ENCODE data around the gene ITGA1.
A peak's percentile ranks its signal among the peaks of the same experiment; 100 is the strongest.
"Not testable (repeated sequence)": the region's sequence is repeated elsewhere in the genome, so short reads cannot be mapped to it uniquely, and the experiment has no call there.

The ITGA1 gene

GRCh38 chr5:52952483-52952882 is 164.8 kb downstream of the ITGA1 start:
- no peak overlapping the region for H3K27ac Mint-ChIP-seq
- no peaks in the 10 kb centered on the region for H3K9me3 Mint-ChIP-seq
- H3K36me3 Mint-ChIP-seq (ENCODE audit: low read depth), result no peaks in the 10 kb centered on the region
- H3K4me1 Mint-ChIP-seq (ENCODE audit: low read depth), result peaks cover 5% of the 10 kb centered on the region
- no peak overlapping the region for H3K4me3 Mint-ChIP-seq
- no peaks in the 10 kb centered on the region for H3K27me3 Mint-ChIP-seq (ENCODE audit: low read depth)

DNA sequence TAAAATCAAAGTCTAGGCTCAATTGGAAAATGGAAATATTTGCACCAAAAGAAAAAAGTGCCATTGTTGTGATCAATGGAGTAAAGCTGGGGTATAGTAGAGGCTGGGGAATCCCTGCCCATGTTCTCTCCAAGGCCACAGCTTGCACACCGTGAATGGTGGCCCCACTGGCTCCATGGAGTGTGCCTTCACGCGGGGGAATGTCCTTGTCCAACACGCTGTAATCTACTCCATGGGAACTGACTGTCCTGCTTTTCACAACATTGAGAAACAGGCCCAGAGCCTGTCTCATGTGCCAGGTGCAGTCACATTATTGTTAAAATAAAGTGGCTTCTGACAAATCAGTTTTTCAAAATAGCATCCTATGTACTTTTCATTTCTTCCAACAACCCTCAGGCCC is 168.3 kb downstream of the ITGA1 start:
- Mint-ChIP-seq H3K9me3 (no peaks in the 10 kb centered on the region), H3K4me1 (ENCODE audit: low read depth) (no peaks in the 10 kb centered on the region), H3K4me3 (no peak overlapping the region), H3K27ac (no peak overlapping the region), H3K36me3 (ENCODE audit: low read depth) (no peaks in the 10 kb centered on the region), H3K27me3 (ENCODE audit: low read depth) (peaks cover 9% of the 10 kb centered on the region)

DNA sequence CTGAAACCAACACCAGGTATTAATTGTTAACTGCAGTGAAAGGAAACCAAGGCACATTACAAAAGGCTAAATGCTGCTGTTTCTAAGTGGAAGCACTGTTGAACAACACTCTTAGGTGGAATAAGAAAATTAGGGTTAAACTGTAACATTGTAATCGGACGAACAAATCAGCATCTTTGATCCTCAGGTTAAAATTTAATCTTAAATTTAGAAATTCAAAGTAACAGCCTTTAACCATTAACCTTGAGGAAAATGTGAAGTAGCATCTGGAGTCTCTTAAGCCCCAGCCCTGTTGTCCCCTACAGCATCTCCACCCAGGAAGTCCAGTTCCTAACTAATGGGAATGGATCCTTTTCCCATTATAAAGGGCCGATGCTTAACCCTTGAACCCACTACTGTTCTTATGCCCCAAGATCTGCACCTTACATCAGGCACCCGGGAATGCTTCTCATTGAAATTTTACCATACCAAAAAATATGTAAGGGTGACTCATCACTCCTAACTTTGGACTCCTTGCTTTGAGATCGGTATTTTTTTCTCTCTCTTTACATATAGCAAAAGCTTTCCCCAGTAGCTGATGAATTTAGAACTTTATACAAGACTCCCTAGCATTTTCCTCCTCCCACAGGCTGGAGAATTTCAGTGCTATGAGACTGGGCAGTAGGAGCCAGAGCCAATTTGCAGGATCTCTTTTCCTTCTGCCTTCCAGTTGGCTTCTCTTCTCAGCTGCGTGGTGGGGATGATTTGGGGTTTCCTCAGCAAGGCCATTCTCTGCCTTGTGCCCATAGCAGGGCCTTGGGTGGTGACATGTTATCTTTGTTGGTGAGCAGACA is 169.4 kb downstream of the ITGA1 start:
- Mint-ChIP-seq H3K36me3 (ENCODE audit: low read depth) (no peaks in the 10 kb centered on the region), H3K9me3 (no peaks in the 10 kb centered on the region), H3K4me1 (ENCODE audit: low read depth) (no peaks in the 10 kb centered on the region), H3K27me3 (ENCODE audit: low read depth) (peaks cover 17% of the 10 kb centered on the region), H3K4me3 (no peak overlapping the region), H3K27ac (no peak overlapping the region)

GRCh38 chr5:52961274-52961681 is 173.6 kb downstream of the ITGA1 start:
- Mint-ChIP-seq H3K4me1 (ENCODE audit: low read depth) (no peaks in the 10 kb centered on the region), H3K27ac (no peak overlapping the region), H3K27me3 (ENCODE audit: low read depth) (peaks cover 24% of the 10 kb centered on the region), H3K4me3 (no peak overlapping the region), H3K9me3 (no peaks in the 10 kb centered on the region), H3K36me3 (ENCODE audit: low read depth) (no peaks in the 10 kb centered on the region)

GRCh38 chr5:52963636-52964035 is 175.9 kb downstream of the ITGA1 start:
- Mint-ChIP-seq H3K4me3 (no peak overlapping the region), H3K27ac (no peak overlapping the region), H3K9me3 (peaks cover 8% of the 10 kb centered on the region), H3K27me3 (ENCODE audit: low read depth) (peaks cover 40% of the 10 kb centered on the region), H3K4me1 (ENCODE audit: low read depth) (no peaks in the 10 kb centered on the region), H3K36me3 (ENCODE audit: low read depth) (no peaks in the 10 kb centered on the region)

- Mint-ChIP-seq H3K9me3 (peaks cover 11% of the 10 kb centered on the region), H3K4me3 (no peak overlapping the region), H3K36me3 (ENCODE audit: low read depth) (no peaks in the 10 kb centered on the region), H3K27me3 (ENCODE audit: low read depth) (peaks cover 45% of the 10 kb centered on the region), H3K27ac (no peak overlapping the region), H3K4me1 (ENCODE audit: low read depth) (no peaks in the 10 kb centered on the region)
Measured at GRCh38 chr5:52964138-52964537, 176.4 kb downstream of the ITGA1 start.

DNA sequence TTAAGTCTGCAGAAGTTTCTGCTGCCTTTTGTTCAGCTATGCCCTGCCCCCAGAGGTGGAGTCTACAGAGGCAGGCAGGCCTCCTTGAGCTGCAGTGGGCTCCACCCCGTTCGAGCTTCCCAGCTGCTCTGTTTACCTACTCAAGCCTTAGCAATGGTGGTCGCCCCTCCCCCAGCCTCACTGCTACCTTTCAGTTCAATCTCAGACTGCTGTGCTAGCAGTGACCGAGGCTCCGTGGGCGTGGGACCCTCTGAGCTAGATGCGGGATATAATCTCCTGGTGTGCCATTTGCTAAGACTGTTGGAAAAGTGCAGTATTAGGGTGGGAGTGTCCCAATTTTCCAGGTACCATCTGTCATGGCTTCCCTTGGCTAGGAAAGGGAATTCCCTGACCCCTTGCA is 188.4 kb downstream of the ITGA1 start:
- not testable (repeated sequence) for H3K4me1 Mint-ChIP-seq (ENCODE audit: low read depth); H3K27ac Mint-ChIP-seq; H3K36me3 Mint-ChIP-seq (ENCODE audit: low read depth); H3K4me3 Mint-ChIP-seq; H3K9me3 Mint-ChIP-seq
- peaks cover 41% of the 10 kb centered on the region for H3K27me3 Mint-ChIP-seq (ENCODE audit: low read depth)

DNA sequence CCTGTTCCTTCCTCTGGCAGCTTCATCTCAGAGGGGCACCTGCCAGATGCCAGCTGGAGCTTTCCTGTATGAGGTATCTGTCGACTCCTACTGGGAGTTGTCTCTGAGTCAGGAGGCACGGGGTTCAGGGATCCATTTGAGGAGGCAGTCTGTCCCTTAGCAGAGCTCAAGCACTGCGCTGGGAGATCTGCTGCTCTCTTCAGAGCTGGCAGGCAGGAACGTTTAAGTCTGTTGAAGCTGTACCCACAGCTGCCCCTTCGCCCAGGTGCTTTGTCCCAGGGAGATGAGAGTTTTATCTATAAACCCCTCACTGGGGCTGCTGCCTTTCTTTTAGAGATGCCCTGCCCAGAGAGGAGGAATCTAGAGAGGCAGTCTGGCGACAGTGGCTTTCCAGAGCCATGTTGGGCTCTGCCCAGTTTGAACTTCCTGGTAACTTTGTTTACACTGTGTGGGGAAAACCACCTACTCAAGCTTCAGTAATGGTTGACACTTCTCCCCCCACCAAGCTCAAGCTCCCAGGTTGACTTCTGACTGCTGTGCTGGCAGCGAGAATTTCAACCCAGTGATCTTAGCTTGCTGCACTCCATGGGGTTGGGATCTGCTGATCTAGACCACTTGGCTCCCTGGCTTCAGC is 189.7 kb downstream of the ITGA1 start:
- H3K27ac Mint-ChIP-seq, result no peak overlapping the region
- peaks cover 35% of the 10 kb centered on the region for H3K27me3 Mint-ChIP-seq (ENCODE audit: low read depth)
- H3K4me1 Mint-ChIP-seq (ENCODE audit: low read depth), result no peaks in the 10 kb centered on the region

DNA sequence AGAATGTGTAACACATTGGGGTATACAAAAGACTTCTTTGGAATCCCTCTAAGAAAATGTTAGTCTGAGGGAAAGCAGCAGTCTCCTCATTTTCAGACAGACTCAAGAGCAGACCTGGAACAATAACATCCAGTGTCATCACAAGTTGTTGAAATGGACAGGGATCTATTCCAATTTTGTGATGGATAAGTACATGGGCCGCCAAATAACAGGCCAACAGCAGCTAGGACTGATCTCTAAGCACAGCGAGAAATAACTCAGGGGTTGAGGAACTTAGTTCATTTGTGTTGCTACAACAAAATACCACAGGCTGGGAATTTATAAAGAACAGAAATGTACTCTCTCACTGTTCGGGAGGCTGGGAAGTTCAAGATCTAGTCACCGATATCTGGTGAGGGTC is 193.8 kb downstream of the ITGA1 start:
- H3K4me1 Mint-ChIP-seq (ENCODE audit: low read depth), result peaks cover 4% of the 10 kb centered on the region
- H3K36me3 Mint-ChIP-seq (ENCODE audit: low read depth), result no peaks in the 10 kb centered on the region
- H3K27me3 Mint-ChIP-seq (ENCODE audit: low read depth), result peaks cover 30% of the 10 kb centered on the region
- no peak overlapping the region for H3K4me3 Mint-ChIP-seq
- H3K27ac Mint-ChIP-seq, result no peak overlapping the region
- no peaks in the 10 kb centered on the region for H3K9me3 Mint-ChIP-seq

More for the DNA sequence above, 189.7 kb downstream of the ITGA1 start:
- Mint-ChIP-seq H3K4me3 (no peak overlapping the region), H3K9me3 (no peaks in the 10 kb centered on the region), H3K36me3 (ENCODE audit: low read depth) (no peaks in the 10 kb centered on the region)

GRCh38 chr5:52983731-52984636 is 196.3 kb downstream of the ITGA1 start:
- no peak overlapping the region for H3K4me3 Mint-ChIP-seq
- peaks cover 44% of the 10 kb centered on the region for H3K27me3 Mint-ChIP-seq (ENCODE audit: low read depth)
- peaks cover 18% of the 10 kb centered on the region for H3K4me1 Mint-ChIP-seq (ENCODE audit: low read depth)
- H3K36me3 Mint-ChIP-seq (ENCODE audit: low read depth), result no peaks in the 10 kb centered on the region
- H3K9me3 Mint-ChIP-seq, result no peaks in the 10 kb centered on the region
- H3K27ac Mint-ChIP-seq, result no peak overlapping the region

DNA sequence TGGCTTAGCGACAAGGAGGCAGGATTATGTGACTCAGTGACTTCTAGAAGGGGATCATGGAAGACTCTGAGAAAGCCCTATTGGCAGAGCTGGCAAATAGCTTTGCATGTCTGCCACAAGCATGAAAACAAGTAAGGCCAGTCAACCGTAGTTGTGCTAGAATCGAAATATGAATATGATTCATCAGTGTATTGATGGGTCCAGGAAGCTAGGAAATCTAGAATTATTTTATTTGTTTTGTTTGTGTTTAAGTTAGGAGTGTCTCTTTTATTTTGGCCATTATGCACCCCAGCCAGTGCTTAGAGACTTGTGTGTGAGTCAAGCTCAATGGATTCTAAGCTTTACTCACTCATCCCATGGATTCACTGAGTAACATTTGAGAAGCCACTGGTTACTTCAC is 197.6 kb downstream of the ITGA1 start:
- H3K27ac Mint-ChIP-seq, result no peak overlapping the region
- no peak overlapping the region for H3K4me3 Mint-ChIP-seq

DNA sequence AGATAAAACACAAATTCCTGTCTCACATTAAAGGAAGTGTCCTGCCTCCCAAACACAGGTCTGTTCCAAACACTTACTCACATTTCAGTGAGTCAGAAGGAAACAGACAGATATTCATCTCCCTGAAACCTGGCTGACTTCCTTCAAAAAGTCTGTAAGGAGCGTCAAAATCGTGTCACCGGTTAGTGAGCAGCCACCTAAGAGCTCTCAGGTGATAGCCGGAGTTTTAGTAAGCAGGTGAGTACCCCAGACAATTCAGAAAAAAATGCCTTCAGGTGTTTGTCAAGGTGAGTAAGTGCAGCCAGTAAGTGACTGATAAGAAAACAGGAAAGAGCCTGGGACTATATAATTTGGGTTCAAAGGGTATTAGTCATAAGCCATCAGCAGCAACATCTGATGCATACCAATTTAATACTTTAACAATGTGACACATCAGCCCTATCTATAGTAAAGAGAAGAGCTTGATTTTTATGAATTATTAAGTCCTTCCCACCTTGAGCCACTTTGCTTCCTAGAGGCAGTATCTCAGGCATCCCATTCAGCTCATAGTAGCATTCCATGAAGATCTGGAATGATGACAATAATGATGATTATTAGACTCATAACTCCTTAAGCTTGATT is 200.1 kb downstream of the ITGA1 start:
- peaks cover 30% of the 10 kb centered on the region for H3K4me1 Mint-ChIP-seq (ENCODE audit: low read depth)
- peaks cover 10% of the 10 kb centered on the region for H3K36me3 Mint-ChIP-seq (ENCODE audit: low read depth)
- H3K27me3 Mint-ChIP-seq (ENCODE audit: low read depth), result peaks cover 37% of the 10 kb centered on the region
- no peaks in the 10 kb centered on the region for H3K9me3 Mint-ChIP-seq
- peak overlapping the region; percentile 5 for H3K27ac Mint-ChIP-seq
- H3K4me3 Mint-ChIP-seq, result peak overlapping the region; percentile 15

More for the DNA sequence above, 197.6 kb downstream of the ITGA1 start:
- Mint-ChIP-seq H3K36me3 (ENCODE audit: low read depth) (peaks cover 2% of the 10 kb centered on the region), H3K27me3 (ENCODE audit: low read depth) (peaks cover 37% of the 10 kb centered on the region), H3K9me3 (no peaks in the 10 kb centered on the region), H3K4me1 (ENCODE audit: low read depth) (peaks cover 24% of the 10 kb centered on the region)

DNA sequence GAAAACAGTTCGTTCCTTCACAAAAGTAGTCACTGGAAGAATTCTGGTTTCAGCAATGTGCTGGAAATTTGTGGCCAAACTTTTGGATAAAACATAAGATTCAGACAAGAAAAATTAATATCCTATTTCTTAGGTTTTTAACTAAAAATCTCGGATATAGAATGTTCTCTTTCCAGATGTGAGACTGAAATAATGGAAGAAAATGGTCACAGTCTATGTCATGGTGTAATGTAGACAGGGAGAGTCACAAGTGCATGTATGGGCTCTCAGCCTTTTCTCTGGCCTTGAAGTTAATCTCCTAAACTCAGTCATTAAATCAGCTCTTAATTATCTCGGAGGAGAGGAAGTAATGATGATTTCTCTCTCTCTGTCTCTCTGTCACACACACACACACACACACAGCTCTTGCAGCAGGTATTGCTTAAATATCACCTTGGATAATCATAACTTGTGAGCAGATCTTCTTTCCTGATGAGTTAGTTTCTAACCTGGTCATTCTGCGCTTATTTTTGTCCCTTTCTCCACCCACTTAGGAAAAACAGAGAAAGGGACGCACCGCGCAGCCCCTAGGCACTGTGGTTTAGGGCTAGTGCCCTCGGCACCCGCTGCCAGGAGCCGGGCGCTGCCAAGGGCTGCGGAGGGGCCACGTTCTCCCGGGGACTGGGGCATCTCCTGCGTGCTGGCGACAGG is 200.8 kb downstream of the ITGA1 start:
- Mint-ChIP-seq H3K9me3 (no peaks in the 10 kb centered on the region), H3K4me1 (ENCODE audit: low read depth) (peaks cover 28% of the 10 kb centered on the region), H3K36me3 (ENCODE audit: low read depth) (peaks cover 16% of the 10 kb centered on the region), H3K27me3 (ENCODE audit: low read depth) (peaks cover 34% of the 10 kb centered on the region), H3K27ac (peak overlapping the region; percentile 71), H3K4me3 (peak overlapping the region; percentile 83)

Data from T-helper 1 cell treated with Interleukin-12 subunit alpha and Interleukin-12 subunit beta and Interleukin-4 antibody, amounts not matched to agents 30 μg/mL and 1 μg/mL, for 36 hours (primary cell).